ENCODE results near the gene APOO.
A peak's percentile ranks its signal among the peaks of the same experiment; 100 is the strongest.

The APOO gene

DNA sequence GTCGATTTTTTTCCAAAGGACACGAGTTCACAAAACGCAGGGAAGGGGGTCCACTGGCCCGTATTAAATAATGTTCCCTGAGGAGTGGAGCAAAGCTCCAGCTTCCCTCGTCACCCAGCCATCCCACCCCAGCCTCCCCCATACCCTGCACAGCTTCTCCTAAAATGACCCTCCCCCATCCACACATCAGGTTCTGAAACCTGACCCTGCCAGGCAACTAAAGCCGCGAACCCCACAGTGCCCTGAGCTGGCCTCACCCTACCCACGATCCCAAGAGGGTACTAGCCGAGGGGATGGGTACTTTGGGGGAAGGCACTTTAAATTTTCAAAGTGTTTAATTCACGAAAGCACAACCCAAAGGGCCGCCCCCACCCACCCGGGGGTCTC is 634 bp downstream of the APOO start:
- TF ChIP-seq, protein P1, sequence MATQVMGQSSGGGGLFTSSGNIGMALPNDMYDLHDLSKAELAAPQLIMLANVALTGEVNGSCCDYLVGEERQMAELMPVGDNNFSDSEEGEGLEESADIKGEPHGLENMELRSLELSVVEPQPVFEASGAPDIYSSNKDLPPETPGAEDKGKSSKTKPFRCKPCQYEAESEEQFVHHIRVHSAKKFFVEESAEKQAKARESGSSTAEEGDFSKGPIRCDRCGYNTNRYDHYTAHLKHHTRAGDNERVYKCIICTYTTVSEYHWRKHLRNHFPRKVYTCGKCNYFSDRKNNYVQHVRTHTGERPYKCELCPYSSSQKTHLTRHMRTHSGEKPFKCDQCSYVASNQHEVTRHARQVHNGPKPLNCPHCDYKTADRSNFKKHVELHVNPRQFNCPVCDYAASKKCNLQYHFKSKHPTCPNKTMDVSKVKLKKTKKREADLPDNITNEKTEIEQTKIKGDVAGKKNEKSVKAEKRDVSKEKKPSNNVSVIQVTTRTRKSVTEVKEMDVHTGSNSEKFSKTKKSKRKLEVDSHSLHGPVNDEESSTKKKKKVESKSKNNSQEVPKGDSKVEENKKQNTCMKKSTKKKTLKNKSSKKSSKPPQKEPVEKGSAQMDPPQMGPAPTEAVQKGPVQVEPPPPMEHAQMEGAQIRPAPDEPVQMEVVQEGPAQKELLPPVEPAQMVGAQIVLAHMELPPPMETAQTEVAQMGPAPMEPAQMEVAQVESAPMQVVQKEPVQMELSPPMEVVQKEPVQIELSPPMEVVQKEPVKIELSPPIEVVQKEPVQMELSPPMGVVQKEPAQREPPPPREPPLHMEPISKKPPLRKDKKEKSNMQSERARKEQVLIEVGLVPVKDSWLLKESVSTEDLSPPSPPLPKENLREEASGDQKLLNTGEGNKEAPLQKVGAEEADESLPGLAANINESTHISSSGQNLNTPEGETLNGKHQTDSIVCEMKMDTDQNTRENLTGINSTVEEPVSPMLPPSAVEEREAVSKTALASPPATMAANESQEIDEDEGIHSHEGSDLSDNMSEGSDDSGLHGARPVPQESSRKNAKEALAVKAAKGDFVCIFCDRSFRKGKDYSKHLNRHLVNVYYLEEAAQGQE (IDR thresholded peaks at IDR 0.05; ENCODE audit: low read depth) = no peak
- TF ChIP-seq CEBPB (IDR thresholded peaks at IDR 0.05) (no peak), RAD21 (IDR thresholded peaks at IDR 0.05; ENCODE audit: low read depth) (no peak), TEAD4 (IDR thresholded peaks at IDR 0.05) (no peak), EGR1 (IDR thresholded peaks at IDR 0.05) (no peak), TAF1 (IDR thresholded peaks at IDR 0.05; ENCODE audit: low read depth) (no peak), EP300 (IDR thresholded peaks at IDR 0.05; ENCODE audit: borderline replicate concordance) (no peak), FOXM1 (IDR thresholded peaks at IDR 0.05; ENCODE audit: borderline replicate concordance, low read depth) (no peak), NFIC (IDR thresholded peaks at IDR 0.05) (no peak), CREB1 (IDR thresholded peaks at IDR 0.05; ENCODE audit: low read depth) (no peak), ZBTB7A (IDR thresholded peaks at IDR 0.05; ENCODE audit: low read depth) (no peak), YY1 (IDR thresholded peaks at IDR 0.05; ENCODE audit: low read depth) (no peak), MAX (IDR thresholded peaks at IDR 0.05) (no peak), TCF12 (IDR thresholded peaks at IDR 0.05; ENCODE audit: low read depth) (no peak)
- TF ChIP-seq, protein P2, sequence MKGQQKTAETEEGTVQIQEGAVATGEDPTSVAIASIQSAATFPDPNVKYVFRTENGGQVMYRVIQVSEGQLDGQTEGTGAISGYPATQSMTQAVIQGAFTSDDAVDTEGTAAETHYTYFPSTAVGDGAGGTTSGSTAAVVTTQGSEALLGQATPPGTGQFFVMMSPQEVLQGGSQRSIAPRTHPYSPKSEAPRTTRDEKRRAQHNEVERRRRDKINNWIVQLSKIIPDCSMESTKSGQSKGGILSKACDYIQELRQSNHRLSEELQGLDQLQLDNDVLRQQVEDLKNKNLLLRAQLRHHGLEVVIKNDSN (IDR thresholded peaks at IDR 0.05) = no peak

GRCh38 chrX:23904096-23904495 is 3.6 kb downstream of the APOO start:
- TF ChIP-seq TEAD4 (IDR thresholded peaks at IDR 0.05) (no peak), ZBTB7A (IDR thresholded peaks at IDR 0.05; ENCODE audit: low read depth) (no peak), YY1 (IDR thresholded peaks at IDR 0.05; ENCODE audit: low read depth) (no peak), FOXM1 (IDR thresholded peaks at IDR 0.05; ENCODE audit: borderline replicate concordance, low read depth) (no peak), RAD21 (IDR thresholded peaks at IDR 0.05; ENCODE audit: low read depth) (no peak), CEBPB (IDR thresholded peaks at IDR 0.05) (no peak), EP300 (IDR thresholded peaks at IDR 0.05; ENCODE audit: borderline replicate concordance) (no peak)
- TF ChIP-seq, protein P2 (IDR thresholded peaks at IDR 0.05) = no peak

DNA sequence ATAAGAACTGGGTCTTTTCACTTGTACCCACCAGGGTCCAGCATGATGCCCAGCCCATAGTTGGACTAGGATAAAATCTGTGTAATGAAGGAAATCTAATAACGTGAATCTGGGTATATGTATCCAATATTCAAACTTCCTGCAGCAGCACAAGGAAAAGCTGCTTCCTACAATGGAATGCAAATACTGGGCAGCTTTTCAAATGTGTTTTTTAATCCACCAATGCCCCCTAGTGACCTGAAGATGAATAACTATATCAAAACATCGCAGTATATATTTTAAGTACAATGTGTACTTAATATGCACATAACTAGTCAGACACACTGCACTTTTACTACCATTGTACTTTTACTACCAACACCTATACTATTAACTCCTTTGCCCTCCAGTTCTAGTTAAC is 5.3 kb downstream of the APOO start:
- TF ChIP-seq NFIC (IDR thresholded peaks at IDR 0.05) (no peak), YY1 (IDR thresholded peaks at IDR 0.05; ENCODE audit: low read depth) (no peak), RAD21 (IDR thresholded peaks at IDR 0.05; ENCODE audit: low read depth) (peak; percentile 72), ZBTB7A (IDR thresholded peaks at IDR 0.05; ENCODE audit: low read depth) (no peak), CREB1 (IDR thresholded peaks at IDR 0.05; ENCODE audit: low read depth) (no peak)
- TF ChIP-seq, protein P2 (IDR thresholded peaks at IDR 0.05) = no peak

GRCh38 chrX:23901805-23902204 is 5.9 kb downstream of the APOO start:
- TF ChIP-seq RAD21 (IDR thresholded peaks at IDR 0.05; ENCODE audit: low read depth) (peak; percentile 60), CEBPB (IDR thresholded peaks at IDR 0.05) (no peak)

DNA sequence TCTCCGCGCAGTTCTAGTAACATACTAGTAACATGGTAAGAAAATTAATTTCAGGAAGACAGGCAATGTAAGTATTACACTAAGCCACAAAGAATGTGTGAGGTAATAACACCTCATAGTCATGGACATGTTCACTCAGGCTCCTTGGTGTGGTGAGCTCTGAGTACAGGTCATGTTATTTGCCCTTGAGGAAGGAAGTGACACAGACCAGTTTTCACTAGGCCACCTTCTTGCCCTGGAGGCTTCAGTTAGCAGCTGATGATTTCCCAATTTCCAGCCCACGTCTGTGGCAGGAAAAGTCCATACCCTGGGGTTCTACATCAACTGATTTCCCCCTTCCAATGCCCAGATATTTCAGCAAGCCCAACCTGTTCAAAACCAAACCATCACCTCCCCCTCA is 6.7 kb downstream of the APOO start:
- no peak for TF ChIP-seq CEBPB (IDR thresholded peaks at IDR 0.05)
- no peak for TF ChIP-seq TAF1 (IDR thresholded peaks at IDR 0.05; ENCODE audit: low read depth)
- TF ChIP-seq TEAD4 (IDR thresholded peaks at IDR 0.05) = no peak
- no peak for TF ChIP-seq TCF12 (IDR thresholded peaks at IDR 0.05; ENCODE audit: low read depth)
- no peak for TF ChIP-seq MAX (IDR thresholded peaks at IDR 0.05)
- no peak for TF ChIP-seq ZBTB7A (IDR thresholded peaks at IDR 0.05; ENCODE audit: low read depth)
- TF ChIP-seq NFIC (IDR thresholded peaks at IDR 0.05) = no peak
- no peak for TF ChIP-seq FOXM1 (IDR thresholded peaks at IDR 0.05; ENCODE audit: borderline replicate concordance, low read depth)
- TF ChIP-seq YY1 (IDR thresholded peaks at IDR 0.05; ENCODE audit: low read depth) = no peak
- no peak for TF ChIP-seq EP300 (IDR thresholded peaks at IDR 0.05; ENCODE audit: borderline replicate concordance)
- no peak for TF ChIP-seq EGR1 (IDR thresholded peaks at IDR 0.05)
- no peak for TF ChIP-seq CREB1 (IDR thresholded peaks at IDR 0.05; ENCODE audit: low read depth)
- TF ChIP-seq RAD21 (IDR thresholded peaks at IDR 0.05; ENCODE audit: low read depth) = no peak
- TF ChIP-seq, protein P2 (IDR thresholded peaks at IDR 0.05) = no peak

DNA sequence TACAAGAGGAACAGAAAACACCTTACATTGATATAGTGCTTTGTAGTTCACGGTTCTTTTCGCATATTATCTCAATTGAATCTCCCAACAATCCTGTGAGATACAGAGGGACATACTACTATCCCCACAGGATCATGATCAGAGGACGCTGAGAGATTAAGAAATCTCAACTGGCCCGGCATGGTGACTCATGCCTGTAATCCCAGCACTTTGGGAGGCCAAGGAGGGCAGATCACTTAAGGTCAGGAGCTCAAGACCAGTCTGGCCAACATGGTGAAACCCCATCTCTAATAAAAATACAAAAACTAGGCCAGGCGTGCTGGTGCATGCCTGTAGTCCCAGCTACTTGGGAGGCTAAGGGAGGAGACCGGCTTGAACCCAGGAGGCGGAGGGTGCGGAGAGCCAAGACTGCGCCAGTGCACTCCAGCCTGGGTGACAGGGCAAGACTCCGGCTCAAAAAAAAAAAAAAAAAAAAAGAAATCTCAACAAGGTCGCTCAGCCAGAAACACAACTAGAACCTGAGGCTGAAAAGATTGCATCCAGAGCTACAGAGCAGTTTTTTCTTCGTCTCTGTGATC is 7.4 kb downstream of the APOO start:
- TF ChIP-seq, protein P2 (IDR thresholded peaks at IDR 0.05) = no peak
- TF ChIP-seq MAX (IDR thresholded peaks at IDR 0.05) = no peak
- no peak for TF ChIP-seq EP300 (IDR thresholded peaks at IDR 0.05; ENCODE audit: borderline replicate concordance)
- no peak for TF ChIP-seq FOXM1 (IDR thresholded peaks at IDR 0.05; ENCODE audit: borderline replicate concordance, low read depth)
- TF ChIP-seq TCF12 (IDR thresholded peaks at IDR 0.05; ENCODE audit: low read depth) = no peak
- no peak for TF ChIP-seq TEAD4 (IDR thresholded peaks at IDR 0.05)
- no peak for TF ChIP-seq TAF1 (IDR thresholded peaks at IDR 0.05; ENCODE audit: low read depth)
- TF ChIP-seq CEBPB (IDR thresholded peaks at IDR 0.05) = no peak
- TF ChIP-seq NFIC (IDR thresholded peaks at IDR 0.05) = no peak
- no peak for TF ChIP-seq RAD21 (IDR thresholded peaks at IDR 0.05; ENCODE audit: low read depth)
- TF ChIP-seq, protein P1 (IDR thresholded peaks at IDR 0.05; ENCODE audit: low read depth) = no peak
- no peak for TF ChIP-seq YY1 (IDR thresholded peaks at IDR 0.05; ENCODE audit: low read depth)
- TF ChIP-seq EGR1 (IDR thresholded peaks at IDR 0.05) = no peak
- TF ChIP-seq ZBTB7A (IDR thresholded peaks at IDR 0.05; ENCODE audit: low read depth) = no peak
- TF ChIP-seq CREB1 (IDR thresholded peaks at IDR 0.05; ENCODE audit: low read depth) = no peak
